CD4-positive, alpha-beta T cell treated with Interleukin-17A for 4 hours (primary cell): ENCODE results near the gene DUSP2.

Experiments
- DNase-seq: peaks from one replicate; pipeline ENCODE4 v3.0.0-alpha.2; 2020; ENCODE audit warnings: mixed read lengths

The DUSP2 gene

GRCh38 chr2:96098900-96099590, 46.2 kb downstream of the DUSP2 start:
- no peak for DNase-seq

- DNase-seq, result no peak
Observed at GRCh38 chr2:96097951-96098823, 47.1 kb downstream of the DUSP2 start.

GRCh38 chr2:96097441-96097840, 47.8 kb downstream of the DUSP2 start:
- DNase-seq, result no peak

GRCh38 chr2:96095116-96095636, 50.1 kb downstream of the DUSP2 start:
- no peak for DNase-seq

GRCh38 chr2:96093528-96093927, 51.7 kb downstream of the DUSP2 start:
- DNase-seq, result no peak
